ENCODE results near the gene PRXL2B. TPM values are rescaled to one million over a fixed set of nuclear protein-coding genes. Genes with fewer than 3 reads are reported as not detected.
"Not testable (repeated sequence)": the region's sequence is repeated elsewhere in the genome, so short reads cannot be mapped to it uniquely, and the experiment has no call there.

PRXL2B gene
- total RNA-seq, 1 donor from 2014 or later: 26.5 TPM

- no peaks in the 10 kb centered on the region for H3K27me3 Mint-ChIP-seq (ENCODE audit: low read depth)
- peak overlapping the region; percentile 22 for H3K4me3 Mint-ChIP-seq (ENCODE audit: low read depth)
- H3K27ac Mint-ChIP-seq: peak overlapping the region; percentile 48
- H3K4me1 Mint-ChIP-seq (ENCODE audit: low read depth): peaks cover 6% of the 10 kb centered on the region
- no peaks in the 10 kb centered on the region for H3K9me3 Mint-ChIP-seq
- no peak for DNase-seq (ENCODE audit: low spot score)
- intact Hi-C loops (cut with micrococcal nuclease): no loop called here
- peaks cover 47% of the 10 kb centered on the region for H3K36me3 Mint-ChIP-seq (ENCODE audit: low read depth)
Measured at GRCh38 chr1:2561446-2561845, 25.1 kb upstream of the PRXL2B start.

GRCh38 chr1:2561898-2562895 lies 24.4 kb upstream of the PRXL2B start:
- Mint-ChIP-seq H3K27me3 (ENCODE audit: low read depth) (no peaks in the 10 kb centered on the region), H3K4me1 (ENCODE audit: low read depth) (peaks cover 6% of the 10 kb centered on the region), H3K36me3 (ENCODE audit: low read depth) (peaks cover 41% of the 10 kb centered on the region), H3K4me3 (ENCODE audit: low read depth) (no peak overlapping the region), H3K9me3 (no peaks in the 10 kb centered on the region), H3K27ac (no peak overlapping the region)
- DNase-seq (ENCODE audit: low spot score): no peak
- intact Hi-C loops (cut with micrococcal nuclease): no loop called here

GRCh38 chr1:2563205-2563604 lies 23.4 kb upstream of the PRXL2B start:
- Mint-ChIP-seq H3K4me3 (ENCODE audit: low read depth) (no peak overlapping the region), H3K4me1 (ENCODE audit: low read depth) (peaks cover 6% of the 10 kb centered on the region), H3K27ac (no peak overlapping the region), H3K9me3 (no peaks in the 10 kb centered on the region), H3K27me3 (ENCODE audit: low read depth) (no peaks in the 10 kb centered on the region), H3K36me3 (ENCODE audit: low read depth) (peaks cover 33% of the 10 kb centered on the region)
- intact Hi-C loops (cut with micrococcal nuclease): no loop called here
- DNase-seq (ENCODE audit: low spot score): no peak

- Mint-ChIP-seq H3K27me3 (ENCODE audit: low read depth) (no peaks in the 10 kb centered on the region), H3K4me3 (ENCODE audit: low read depth) (no peak overlapping the region), H3K9me3 (no peaks in the 10 kb centered on the region), H3K4me1 (ENCODE audit: low read depth) (peaks cover 3% of the 10 kb centered on the region), H3K36me3 (ENCODE audit: low read depth) (peaks cover 25% of the 10 kb centered on the region), H3K27ac (no peak overlapping the region)
- DNase-seq (ENCODE audit: low spot score): no peak
- intact Hi-C loops (cut with micrococcal nuclease): no loop called here
Measured at GRCh38 chr1:2564006-2564814, 22.4 kb upstream of the PRXL2B start.

- no peaks in the 10 kb centered on the region for H3K9me3 Mint-ChIP-seq
- peaks cover 3% of the 10 kb centered on the region for H3K4me1 Mint-ChIP-seq (ENCODE audit: low read depth)
- no peak overlapping the region for H3K4me3 Mint-ChIP-seq (ENCODE audit: low read depth)
- no peaks in the 10 kb centered on the region for H3K27me3 Mint-ChIP-seq (ENCODE audit: low read depth)
- intact Hi-C loops (cut with micrococcal nuclease): no loop called here
- H3K36me3 Mint-ChIP-seq (ENCODE audit: low read depth): peaks cover 22% of the 10 kb centered on the region
- no peak for DNase-seq (ENCODE audit: low spot score)
- no peak overlapping the region for H3K27ac Mint-ChIP-seq
Measured at GRCh38 chr1:2564815-2565374, 21.7 kb upstream of the PRXL2B start.

GRCh38 chr1:2566101-2567045 lies 20.2 kb upstream of the PRXL2B start:
- no peak for DNase-seq (ENCODE audit: low spot score)
- no peak overlapping the region for H3K4me3 Mint-ChIP-seq (ENCODE audit: low read depth)
- no peak overlapping the region for H3K27ac Mint-ChIP-seq
- no peaks in the 10 kb centered on the region for H3K4me1 Mint-ChIP-seq (ENCODE audit: low read depth)
- intact Hi-C loops (cut with micrococcal nuclease): no loop called here
- H3K27me3 Mint-ChIP-seq (ENCODE audit: low read depth): no peaks in the 10 kb centered on the region
- peaks cover 24% of the 10 kb centered on the region for H3K36me3 Mint-ChIP-seq (ENCODE audit: low read depth)
- H3K9me3 Mint-ChIP-seq: peaks cover 5% of the 10 kb centered on the region

- H3K4me3 Mint-ChIP-seq (ENCODE audit: low read depth): no peak overlapping the region
- H3K36me3 Mint-ChIP-seq (ENCODE audit: low read depth): peaks cover 21% of the 10 kb centered on the region
- no peaks in the 10 kb centered on the region for H3K27me3 Mint-ChIP-seq (ENCODE audit: low read depth)
- intact Hi-C loops (cut with micrococcal nuclease): no loop called here
- no peak overlapping the region for H3K27ac Mint-ChIP-seq
- H3K4me1 Mint-ChIP-seq (ENCODE audit: low read depth): no peaks in the 10 kb centered on the region
- DNase-seq (ENCODE audit: low spot score): no peak
- H3K9me3 Mint-ChIP-seq: peaks cover 6% of the 10 kb centered on the region
Measured at GRCh38 chr1:2567083-2567679, 19.4 kb upstream of the PRXL2B start.

GRCh38 chr1:2568187-2568816 lies 18.3 kb upstream of the PRXL2B start:
- not testable (repeated sequence) for H3K4me1 Mint-ChIP-seq (ENCODE audit: low read depth); H3K4me3 Mint-ChIP-seq (ENCODE audit: low read depth)

GRCh38 chr1:2569060-2569459 lies 17.5 kb upstream of the PRXL2B start:
- Mint-ChIP-seq H3K9me3 (peaks cover 25% of the 10 kb centered on the region), H3K4me1 (ENCODE audit: low read depth) (no peaks in the 10 kb centered on the region), H3K4me3 (ENCODE audit: low read depth) (no peak overlapping the region), H3K27me3 (ENCODE audit: low read depth) (no peaks in the 10 kb centered on the region), H3K27ac (no peak overlapping the region), H3K36me3 (ENCODE audit: low read depth) (peaks cover 26% of the 10 kb centered on the region)
- DNase-seq (ENCODE audit: low spot score): no peak
- intact Hi-C loops (cut with micrococcal nuclease): no loop called here

More at GRCh38 chr1:2568187-2568816, 18.3 kb upstream of the PRXL2B start:
- DNase-seq (ENCODE audit: low spot score); H3K27ac Mint-ChIP-seq; H3K27me3 Mint-ChIP-seq (ENCODE audit: low read depth); intact Hi-C loops (cut with micrococcal nuclease): not testable (repeated sequence)
- Mint-ChIP-seq H3K9me3 (peaks cover 17% of the 10 kb centered on the region), H3K36me3 (ENCODE audit: low read depth) (peaks cover 24% of the 10 kb centered on the region)

GRCh38 chr1:2569703-2570102 lies 16.9 kb upstream of the PRXL2B start:
- peaks cover 26% of the 10 kb centered on the region for H3K36me3 Mint-ChIP-seq (ENCODE audit: low read depth)
- H3K27ac Mint-ChIP-seq; H3K27me3 Mint-ChIP-seq (ENCODE audit: low read depth); H3K4me1 Mint-ChIP-seq (ENCODE audit: low read depth); H3K4me3 Mint-ChIP-seq (ENCODE audit: low read depth); intact Hi-C loops (cut with micrococcal nuclease); DNase-seq (ENCODE audit: low spot score): not testable (repeated sequence)
- peaks cover 29% of the 10 kb centered on the region for H3K9me3 Mint-ChIP-seq

- DNase-seq (ENCODE audit: low spot score): no peak
- Mint-ChIP-seq H3K36me3 (ENCODE audit: low read depth) (peaks cover 22% of the 10 kb centered on the region), H3K9me3 (peaks cover 29% of the 10 kb centered on the region), H3K27me3 (ENCODE audit: low read depth) (no peaks in the 10 kb centered on the region), H3K27ac (no peak overlapping the region), H3K4me1 (ENCODE audit: low read depth) (peaks cover 2% of the 10 kb centered on the region), H3K4me3 (ENCODE audit: low read depth) (no peak overlapping the region)
- intact Hi-C loops (cut with micrococcal nuclease): no loop called here
Measured at GRCh38 chr1:2570332-2570731, 16.2 kb upstream of the PRXL2B start.
